LNCaP clone FGC (cell line): ENCODE data around the gene HDAC8.
"Not testable (repeated sequence)": the region's sequence is repeated elsewhere in the genome, so short reads cannot be mapped to it uniquely, and the experiment has no call there.

Experiments used
- DNase-seq: peaks from one replicate; pipeline ENCODE4 v3.0.0-alpha.2; 2011; ENCODE audit warnings: low read depth
- H3K4me3 ChIP-seq: 2 replicates; pipeline ENCODE4 v1.5.1; 2011; ENCODE audit warnings: mild to moderate bottlenecking, low read depth, low read length, control low read depth
- CTCF ChIP-seq: IDR thresholded peaks from 2 replicates; pipeline ENCODE4 v1.5.1; 2012; ENCODE audit warnings: mild to moderate bottlenecking; ENCODE audit not compliant: control insufficient read depth, insufficient read depth; ENCODE audit errors: extremely low read depth

HDAC8 gene

GRCh38 chrX:72409993-72410392 lies 162.7 kb downstream of the HDAC8 start:
- TF ChIP-seq CTCF: no peak
- no peak for DNase-seq
- H3K4me3 ChIP-seq: no peak overlapping the region

GRCh38 chrX:72408885-72409284 lies 163.8 kb downstream of the HDAC8 start:
- no peak for TF ChIP-seq CTCF
- DNase-seq: no peak
- H3K4me3 ChIP-seq: no peak overlapping the region

GRCh38 chrX:72405136-72405535 lies 167.5 kb downstream of the HDAC8 start:
- DNase-seq, H3K4me3 ChIP-seq: not testable (repeated sequence)

- H3K4me3 ChIP-seq: no peak overlapping the region
- no peak for TF ChIP-seq CTCF
- DNase-seq: no peak
Measured at GRCh38 chrX:72402614-72403013, 170.0 kb downstream of the HDAC8 start.

GRCh38 chrX:72399816-72400215 lies 172.8 kb downstream of the HDAC8 start:
- DNase-seq: no peak
- no peak overlapping the region for H3K4me3 ChIP-seq
- TF ChIP-seq CTCF: no peak

GRCh38 chrX:72396117-72396516 lies 176.5 kb downstream of the HDAC8 start:
- no peak for DNase-seq

GRCh38 chrX:72395237-72395636 lies 177.4 kb downstream of the HDAC8 start:
- TF ChIP-seq CTCF: no peak
- no peak for DNase-seq
- no peak overlapping the region for H3K4me3 ChIP-seq

More at GRCh38 chrX:72396117-72396516, 176.5 kb downstream of the HDAC8 start:
- no peak for TF ChIP-seq CTCF
- no peak overlapping the region for H3K4me3 ChIP-seq
